Measurements from ENCODE around the gene HK1.

GRCh38 chr10:69345402-69345801 lies 67.1 kb downstream of the HK1 start:
- no peak for TF ChIP-seq CTCF (IDR thresholded peaks at IDR 0.05; ENCODE audit: insufficient read depth, low read depth, low read length)
- TF ChIP-seq EZH2 (IDR thresholded peaks at IDR 0.05; ENCODE audit: insufficient read depth, low read length): no peak

Data from astrocyte (in vitro differentiated cells and primary cell).